GM19452 (cell line): Measurements from ENCODE around the gene ESR2.
"Not testable (repeated sequence)": the region's sequence is repeated elsewhere in the genome, so short reads cannot be mapped to it uniquely, and the experiment has no call there.

Experiments used
- ATAC-seq: cut with Tn5 transposase; IDR thresholded peaks from one replicate; pipeline ENCODE4 v1.9.1; 2021; ENCODE audit not compliant: unreplicated experiment

Gene ESR2

GRCh38 chr14:64045091-64045490, 249.1 kb downstream of the ESR2 start:
- ATAC-seq = no peak

GRCh38 chr14:64043296-64043695, 250.9 kb downstream of the ESR2 start:
- ATAC-seq = not testable (repeated sequence)

GRCh38 chr14:64040044-64040443, 254.1 kb downstream of the ESR2 start:
- ATAC-seq = no peak

GRCh38 chr14:64038841-64039542, 255.2 kb downstream of the ESR2 start:
- ATAC-seq = no peak

DNA sequence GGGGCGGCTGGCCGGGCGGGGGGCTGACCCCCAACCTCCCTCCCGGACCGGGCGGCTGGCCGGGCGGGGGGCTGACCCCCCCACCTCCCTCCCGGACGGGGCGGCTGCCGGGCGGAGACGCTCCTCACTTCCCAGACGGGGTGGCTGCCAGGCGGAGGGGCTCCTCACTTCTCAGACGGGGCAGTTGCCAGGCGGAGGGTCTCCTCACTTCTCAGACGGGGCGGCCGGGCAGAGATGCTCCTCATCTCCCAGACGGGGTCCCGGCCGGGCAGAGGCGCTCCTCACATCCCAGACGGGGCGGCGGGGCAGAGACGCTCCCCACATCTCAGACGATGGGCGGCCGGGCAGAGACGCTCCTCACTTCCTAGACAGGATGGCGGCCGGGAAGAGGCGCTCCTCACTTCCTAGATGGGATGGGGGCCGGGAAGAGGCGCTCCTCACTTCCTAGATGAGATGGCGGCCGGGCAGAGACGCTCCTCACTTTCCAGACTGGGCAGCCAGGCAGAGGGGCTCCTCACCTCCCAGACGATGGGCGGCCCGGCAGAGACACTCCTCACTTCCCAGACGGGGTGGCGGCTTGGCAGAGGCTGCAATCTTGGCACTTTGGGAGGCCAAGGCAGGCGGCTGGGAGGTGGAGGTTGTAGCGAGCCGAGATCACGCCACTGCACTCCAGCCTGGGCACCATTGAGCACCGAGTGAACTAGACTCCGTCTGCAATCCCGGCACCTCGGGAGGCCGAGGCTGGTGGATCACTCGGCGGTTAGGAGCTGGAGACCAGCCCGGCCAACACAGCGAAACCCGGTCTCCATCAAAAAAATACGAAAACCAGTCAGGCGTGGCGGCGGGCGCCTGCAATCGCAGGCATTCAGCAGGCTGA, 256.1 kb downstream of the ESR2 start:
- not testable (repeated sequence) for ATAC-seq

DNA sequence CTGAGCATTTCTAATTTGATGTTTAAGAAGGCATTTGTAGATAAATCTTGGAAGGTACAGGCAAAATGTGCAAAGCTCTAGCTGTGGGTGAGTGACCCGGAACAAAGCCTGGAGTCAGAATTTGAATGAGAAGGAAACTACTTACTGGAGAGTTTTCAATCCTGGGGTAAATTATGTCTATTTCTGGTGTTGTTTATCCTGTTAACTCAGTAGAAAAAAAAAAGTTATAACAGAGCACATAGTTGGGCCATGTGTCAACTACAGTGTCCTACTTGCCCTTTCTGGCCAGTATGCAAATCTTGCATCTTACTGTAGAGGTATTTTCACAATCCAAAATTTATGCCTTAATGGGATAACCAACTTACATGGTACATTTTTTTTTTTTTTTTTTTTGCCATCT, 259.0 kb downstream of the ESR2 start:
- ATAC-seq = no peak
